ENCODE results near the gene ADAM23.

ADAM23 gene

DNA sequence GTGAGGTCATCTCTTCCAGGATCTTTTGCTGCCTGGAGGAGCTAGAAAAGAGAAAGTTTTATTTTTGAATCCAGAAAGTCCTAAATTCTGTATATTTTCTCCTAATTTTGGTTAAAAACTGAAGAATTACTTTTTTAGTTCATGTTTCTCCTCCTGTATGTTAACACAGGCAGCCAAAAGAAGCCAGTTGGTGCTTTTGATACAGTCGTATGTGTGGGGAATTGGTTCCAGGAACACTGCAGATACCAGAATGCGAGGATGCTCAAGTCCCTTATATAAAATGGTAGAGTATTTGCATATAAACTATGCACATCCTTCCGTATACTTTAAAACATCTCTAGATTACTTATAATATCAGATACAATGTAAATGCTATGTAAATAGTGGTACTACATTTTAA, 22.6 kb upstream of the ADAM23 start:
- TF ChIP-seq, protein P1, sequence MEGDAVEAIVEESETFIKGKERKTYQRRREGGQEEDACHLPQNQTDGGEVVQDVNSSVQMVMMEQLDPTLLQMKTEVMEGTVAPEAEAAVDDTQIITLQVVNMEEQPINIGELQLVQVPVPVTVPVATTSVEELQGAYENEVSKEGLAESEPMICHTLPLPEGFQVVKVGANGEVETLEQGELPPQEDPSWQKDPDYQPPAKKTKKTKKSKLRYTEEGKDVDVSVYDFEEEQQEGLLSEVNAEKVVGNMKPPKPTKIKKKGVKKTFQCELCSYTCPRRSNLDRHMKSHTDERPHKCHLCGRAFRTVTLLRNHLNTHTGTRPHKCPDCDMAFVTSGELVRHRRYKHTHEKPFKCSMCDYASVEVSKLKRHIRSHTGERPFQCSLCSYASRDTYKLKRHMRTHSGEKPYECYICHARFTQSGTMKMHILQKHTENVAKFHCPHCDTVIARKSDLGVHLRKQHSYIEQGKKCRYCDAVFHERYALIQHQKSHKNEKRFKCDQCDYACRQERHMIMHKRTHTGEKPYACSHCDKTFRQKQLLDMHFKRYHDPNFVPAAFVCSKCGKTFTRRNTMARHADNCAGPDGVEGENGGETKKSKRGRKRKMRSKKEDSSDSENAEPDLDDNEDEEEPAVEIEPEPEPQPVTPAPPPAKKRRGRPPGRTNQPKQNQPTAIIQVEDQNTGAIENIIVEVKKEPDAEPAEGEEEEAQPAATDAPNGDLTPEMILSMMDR (conservative IDR thresholded peaks at IDR 0.05), result no peak
- no peak for TF ChIP-seq ZFX (IDR thresholded peaks at IDR 0.05)
- no peak overlapping the region for H3K27ac ChIP-seq

GRCh38 chr2:206422493-206422892, 20.8 kb upstream of the ADAM23 start:
- TF ChIP-seq, protein P1 (conservative IDR thresholded peaks at IDR 0.05), result no peak
- no peak for TF ChIP-seq ZFX (IDR thresholded peaks at IDR 0.05)
- H3K27ac ChIP-seq, result no peak overlapping the region

- no peak overlapping the region for H3K27ac ChIP-seq
- no peak for TF ChIP-seq ZFX (IDR thresholded peaks at IDR 0.05)
- TF ChIP-seq, protein P1 (conservative IDR thresholded peaks at IDR 0.05), result no peak
Measured at GRCh38 chr2:206423147-206423546, 20.2 kb upstream of the ADAM23 start.

DNA sequence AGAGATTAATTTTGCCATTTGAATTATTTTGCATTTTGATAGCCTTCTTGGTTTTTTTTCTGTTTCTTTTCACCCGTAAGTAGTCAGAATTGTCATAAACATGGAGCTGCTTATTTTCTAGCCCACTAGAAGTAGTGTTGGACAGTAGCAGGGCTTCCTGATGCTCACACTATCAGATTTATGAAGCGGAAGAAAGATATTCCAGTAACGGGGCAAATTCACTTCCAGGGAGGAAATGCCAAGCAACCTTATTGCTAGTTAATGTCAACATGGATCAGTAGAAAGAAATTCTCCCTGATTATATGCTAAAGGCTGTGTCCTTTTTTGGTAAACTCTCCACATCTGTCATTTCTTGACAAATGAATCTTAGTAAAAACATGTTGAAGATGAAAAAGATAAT, 19.2 kb upstream of the ADAM23 start:
- TF ChIP-seq ZFX (IDR thresholded peaks at IDR 0.05), result no peak
- TF ChIP-seq, protein P1 (conservative IDR thresholded peaks at IDR 0.05), result no peak
- H3K27ac ChIP-seq, result no peak overlapping the region

DNA sequence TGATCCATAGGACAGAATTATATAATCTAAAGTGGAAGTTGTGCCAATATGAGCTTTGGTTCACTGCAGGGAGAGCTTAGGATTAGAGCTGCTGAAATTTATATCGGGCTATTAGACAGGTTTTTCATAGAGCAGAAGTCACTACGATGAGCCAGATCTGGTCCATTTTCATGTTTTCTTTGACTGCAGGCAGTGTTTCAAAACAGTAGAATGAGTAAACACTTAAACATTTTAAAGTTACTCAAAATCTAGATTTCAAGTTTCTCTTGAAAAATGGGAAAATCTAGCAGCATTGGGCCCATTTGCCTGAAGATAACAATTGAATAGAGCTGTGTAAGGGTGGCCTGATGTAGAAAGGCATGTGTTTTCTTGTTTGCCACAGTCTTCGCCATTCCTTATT, 14.5 kb upstream of the ADAM23 start:
- H3K27ac ChIP-seq, result no peak overlapping the region
- TF ChIP-seq ZFX (IDR thresholded peaks at IDR 0.05), result no peak
- TF ChIP-seq, protein P1 (conservative IDR thresholded peaks at IDR 0.05), result no peak

GRCh38 chr2:206430452-206430851, 12.9 kb upstream of the ADAM23 start:
- no peak overlapping the region for H3K27ac ChIP-seq
- TF ChIP-seq ZFX (IDR thresholded peaks at IDR 0.05), result no peak
- TF ChIP-seq, protein P1 (conservative IDR thresholded peaks at IDR 0.05), result no peak

GRCh38 chr2:206431439-206431838, 11.9 kb upstream of the ADAM23 start:
- no peak overlapping the region for H3K27ac ChIP-seq
- no peak for TF ChIP-seq ZFX (IDR thresholded peaks at IDR 0.05)
- TF ChIP-seq, protein P1 (conservative IDR thresholded peaks at IDR 0.05), result no peak
